Osteocyte (in vitro differentiated cells): ENCODE measurements around the gene MARCKSL1. TPM values are rescaled to one million over a fixed set of nuclear protein-coding genes. Genes with fewer than 3 reads are reported as not detected.

Source experiments
- DNase-seq: peaks from one replicate; pipeline ENCODE4 v3.0.0; 2021; ENCODE audit warnings: mixed read lengths; ENCODE audit not compliant: unreplicated experiment; ENCODE audit errors: extremely low spot score
- H3K27ac Mint-ChIP-seq: one replicate; pipeline ENCODE4 v1.8.0; 2021; ENCODE audit warnings: mild to moderate bottlenecking, mixed read lengths; ENCODE audit not compliant: unreplicated experiment
- H3K27me3 Mint-ChIP-seq: one replicate; pipeline ENCODE4 v1.8.0; 2021; ENCODE audit warnings: mixed read lengths; ENCODE audit not compliant: unreplicated experiment
- H3K36me3 Mint-ChIP-seq: one replicate; pipeline ENCODE4 v1.8.0; 2021; ENCODE audit warnings: mixed read lengths; ENCODE audit not compliant: unreplicated experiment
- H3K4me1 Mint-ChIP-seq: one replicate; pipeline ENCODE4 v1.8.0; 2021; ENCODE audit warnings: mixed read lengths; ENCODE audit not compliant: unreplicated experiment
- H3K4me3 Mint-ChIP-seq: one replicate; pipeline ENCODE4 v1.8.0; 2021; ENCODE audit warnings: mild to moderate bottlenecking, moderate library complexity, mixed read lengths; ENCODE audit not compliant: unreplicated experiment
- H3K9me3 Mint-ChIP-seq: one replicate; pipeline ENCODE4 v1.8.0; 2021; ENCODE audit warnings: mixed read lengths; ENCODE audit not compliant: unreplicated experiment
- total RNA-seq: library from RNA; stranded (reverse); gene quantifications from 2 replicates; pipeline ENCODE4 v1.2.1, GENCODE V29; 2021
- TF ChIP-seq, protein P1 (sequence below): fragments of 200-600 bp; sonication (generic); IDR thresholded peaks from 2 replicates; pipeline ENCODE4 v1.5.0; 2021; ENCODE audit warnings: antibody characterized with exemption, mild to moderate bottlenecking, moderate library complexity

MARCKSL1 gene
- total RNA-seq, 1 donor from 2014 or later, result 169 TPM

DNA sequence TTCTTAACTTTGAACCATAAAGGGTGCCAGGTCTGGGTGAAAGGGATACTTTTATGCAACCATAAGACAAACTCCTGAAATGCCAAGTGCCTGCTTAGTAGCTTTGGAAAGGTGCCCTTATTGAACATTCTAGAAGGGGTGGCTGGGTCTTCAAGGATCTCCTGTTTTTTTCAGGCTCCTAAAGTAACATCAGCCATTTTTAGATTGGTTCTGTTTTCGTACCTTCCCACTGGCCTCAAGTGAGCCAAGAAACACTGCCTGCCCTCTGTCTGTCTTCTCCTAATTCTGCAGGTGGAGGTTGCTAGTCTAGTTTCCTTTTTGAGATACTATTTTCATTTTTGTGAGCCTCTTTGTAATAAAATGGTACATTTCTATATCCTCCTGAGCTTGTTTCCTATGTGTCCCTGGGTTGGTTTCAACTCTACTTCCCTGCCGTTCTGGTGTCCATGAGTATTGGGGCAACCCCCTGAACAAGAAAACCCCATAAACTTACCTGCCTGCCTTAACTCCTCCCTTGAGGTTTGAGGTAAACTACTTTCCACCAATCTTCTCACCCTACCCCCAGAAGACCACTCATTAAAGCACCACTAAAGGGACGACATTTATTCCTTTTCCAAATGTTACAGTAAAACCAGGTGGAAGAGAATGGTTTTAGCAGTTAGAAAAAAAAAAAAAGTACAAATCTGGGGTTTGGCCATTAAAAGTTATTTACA lies 2.6 kb downstream of the MARCKSL1 start:
- Mint-ChIP-seq H3K27ac (peak overlapping the region; percentile 52), H3K27me3 (no peaks in the 10 kb centered on the region), H3K36me3 (peaks cover 31% of the 10 kb centered on the region), H3K4me1 (peaks cover 30% of the 10 kb centered on the region), H3K4me3 (peak overlapping the region; percentile 92), H3K9me3 (no peaks in the 10 kb centered on the region)
- TF ChIP-seq, protein P1, sequence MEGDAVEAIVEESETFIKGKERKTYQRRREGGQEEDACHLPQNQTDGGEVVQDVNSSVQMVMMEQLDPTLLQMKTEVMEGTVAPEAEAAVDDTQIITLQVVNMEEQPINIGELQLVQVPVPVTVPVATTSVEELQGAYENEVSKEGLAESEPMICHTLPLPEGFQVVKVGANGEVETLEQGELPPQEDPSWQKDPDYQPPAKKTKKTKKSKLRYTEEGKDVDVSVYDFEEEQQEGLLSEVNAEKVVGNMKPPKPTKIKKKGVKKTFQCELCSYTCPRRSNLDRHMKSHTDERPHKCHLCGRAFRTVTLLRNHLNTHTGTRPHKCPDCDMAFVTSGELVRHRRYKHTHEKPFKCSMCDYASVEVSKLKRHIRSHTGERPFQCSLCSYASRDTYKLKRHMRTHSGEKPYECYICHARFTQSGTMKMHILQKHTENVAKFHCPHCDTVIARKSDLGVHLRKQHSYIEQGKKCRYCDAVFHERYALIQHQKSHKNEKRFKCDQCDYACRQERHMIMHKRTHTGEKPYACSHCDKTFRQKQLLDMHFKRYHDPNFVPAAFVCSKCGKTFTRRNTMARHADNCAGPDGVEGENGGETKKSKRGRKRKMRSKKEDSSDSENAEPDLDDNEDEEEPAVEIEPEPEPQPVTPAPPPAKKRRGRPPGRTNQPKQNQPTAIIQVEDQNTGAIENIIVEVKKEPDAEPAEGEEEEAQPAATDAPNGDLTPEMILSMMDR, result no peak
- no peak for DNase-seq

DNA sequence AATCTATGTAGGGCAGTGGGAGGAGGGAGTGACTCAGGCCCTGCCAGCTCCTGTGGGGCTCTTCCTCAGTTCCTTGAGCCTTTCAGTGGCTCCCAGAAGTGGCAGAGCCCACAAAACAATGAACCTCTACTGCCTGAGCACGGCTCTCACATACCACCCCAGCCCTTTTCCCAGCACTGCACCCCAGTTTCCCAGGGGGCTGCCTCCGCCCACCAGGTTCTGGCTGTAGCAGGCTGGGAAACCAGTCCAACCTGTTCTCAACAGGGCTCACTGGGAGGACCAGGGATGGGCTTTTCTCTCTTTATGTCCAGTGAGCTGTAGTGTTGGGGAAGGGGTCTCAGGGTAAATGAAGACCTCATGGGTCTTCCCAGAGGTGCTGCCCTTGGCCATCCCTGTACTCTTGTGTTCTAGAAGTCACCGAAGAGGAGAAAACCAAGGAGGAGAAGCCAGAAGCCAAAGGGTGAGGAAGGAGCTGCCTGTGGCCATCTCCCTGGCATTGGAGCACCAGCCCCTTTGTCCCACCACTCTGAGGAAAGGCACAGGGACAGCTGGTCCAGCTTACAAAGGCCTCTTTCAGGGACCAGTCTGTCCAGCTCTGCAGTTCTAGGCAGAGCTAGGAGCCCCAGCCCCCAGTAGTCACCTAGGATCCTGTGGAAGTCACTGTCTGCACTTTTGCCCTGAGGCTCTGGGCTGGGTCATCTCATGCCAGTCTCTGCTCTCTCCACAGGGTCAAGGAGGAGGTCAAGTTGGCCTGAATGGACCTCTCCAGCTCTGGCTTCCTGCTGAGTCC lies 3.5 kb downstream of the MARCKSL1 start:
- Mint-ChIP-seq H3K36me3 (peaks cover 35% of the 10 kb centered on the region), H3K27ac (peak overlapping the region; percentile 63), H3K4me3 (no peak overlapping the region), H3K27me3 (no peaks in the 10 kb centered on the region), H3K4me1 (peaks cover 26% of the 10 kb centered on the region), H3K9me3 (no peaks in the 10 kb centered on the region)
- no peak for DNase-seq
- TF ChIP-seq, protein P1, result no peak

DNA sequence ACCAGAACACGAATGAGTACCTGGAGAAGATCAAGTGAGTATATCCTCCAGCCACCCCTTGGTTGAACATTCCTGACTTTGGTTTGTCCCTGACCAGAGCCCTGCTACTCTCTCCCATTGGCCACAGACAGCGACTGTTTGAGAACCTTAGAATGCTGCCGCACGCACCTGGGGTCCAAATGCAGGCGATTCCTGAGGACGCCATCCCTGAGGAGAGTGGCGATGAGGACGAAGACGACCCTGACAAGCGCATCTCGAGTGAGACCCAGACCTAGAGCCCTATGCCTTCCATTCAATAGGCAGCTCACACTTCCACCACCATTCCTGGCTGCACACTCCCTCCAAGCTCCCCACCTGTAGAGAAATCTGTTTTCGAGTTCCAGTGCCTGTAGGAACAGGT lies 4.5 kb downstream of the MARCKSL1 start:
- Mint-ChIP-seq H3K27me3 (no peaks in the 10 kb centered on the region), H3K9me3 (no peaks in the 10 kb centered on the region), H3K4me3 (no peak overlapping the region), H3K27ac (peak overlapping the region; percentile 63), H3K4me1 (peaks cover 18% of the 10 kb centered on the region), H3K36me3 (peaks cover 35% of the 10 kb centered on the region)
- TF ChIP-seq, protein P1, result no peak
- DNase-seq, result no peak

DNA sequence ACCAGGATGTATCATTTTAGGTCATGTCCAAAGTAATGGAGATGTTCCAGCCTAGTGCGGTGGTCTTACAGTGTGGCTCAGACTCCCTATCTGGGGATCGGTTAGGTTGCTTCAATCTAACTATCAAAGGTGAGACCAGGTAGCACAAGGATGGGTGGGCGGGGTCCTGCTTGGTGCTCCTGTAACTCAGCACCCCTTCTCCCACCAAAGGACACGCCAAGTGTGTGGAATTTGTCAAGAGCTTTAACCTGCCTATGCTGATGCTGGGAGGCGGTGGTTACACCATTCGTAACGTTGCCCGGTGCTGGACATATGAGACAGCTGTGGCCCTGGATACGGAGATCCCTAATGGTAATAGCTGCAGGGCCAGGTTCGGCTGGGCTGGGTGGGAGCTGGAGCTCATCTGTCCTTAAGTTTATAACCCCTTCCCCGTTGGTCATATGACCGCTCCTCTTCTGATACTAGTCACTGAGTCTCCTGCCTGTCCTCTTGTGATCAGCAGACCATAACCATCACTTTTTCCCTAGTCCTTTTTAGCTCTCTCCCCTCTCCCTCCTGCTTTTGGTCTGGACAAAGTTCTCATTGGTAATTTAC lies 5.4 kb downstream of the MARCKSL1 start:
- H3K27ac Mint-ChIP-seq, result peak overlapping the region; percentile 8
- H3K4me3 Mint-ChIP-seq, result no peak overlapping the region
- peaks cover 35% of the 10 kb centered on the region for H3K36me3 Mint-ChIP-seq

More for the DNA sequence above, 5.4 kb downstream of the MARCKSL1 start:
- Mint-ChIP-seq H3K27me3 (no peaks in the 10 kb centered on the region), H3K4me1 (peaks cover 18% of the 10 kb centered on the region), H3K9me3 (no peaks in the 10 kb centered on the region)
- DNase-seq, result no peak
- TF ChIP-seq, protein P1, result no peak
